DMS153 (cell line): ENCODE data around the gene SHQ1.
A peak's percentile ranks its signal among the peaks of the same experiment; 100 is the strongest.
"Not testable (repeated sequence)": the region's sequence is repeated elsewhere in the genome, so short reads cannot be mapped to it uniquely, and the experiment has no call there.

ENCODE experiments used
- DNase-seq: peaks from one replicate; lab custom pipeline; 2025; lab: John Stamatoyannopoulos, UW

SHQ1 gene

DNA sequence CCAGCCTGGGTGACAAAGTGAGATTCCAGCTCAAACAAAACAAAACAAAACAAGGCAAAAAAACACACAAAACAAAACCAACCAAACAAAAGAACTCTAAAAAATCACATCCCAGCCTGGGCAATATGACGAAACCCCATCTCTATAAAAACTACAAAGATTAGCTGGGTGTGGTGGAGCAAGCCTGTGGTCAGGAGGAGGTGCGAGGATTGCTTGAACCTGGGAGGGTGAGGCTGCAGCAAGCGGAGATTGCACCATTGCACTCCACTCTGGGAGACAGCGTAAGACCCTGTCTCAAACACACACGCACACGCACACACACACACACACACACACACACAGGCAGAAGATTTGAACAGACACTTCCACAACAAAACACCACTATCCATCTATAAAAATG, 99.6 kb downstream of the SHQ1 start:
- DNase-seq = no peak

DNA sequence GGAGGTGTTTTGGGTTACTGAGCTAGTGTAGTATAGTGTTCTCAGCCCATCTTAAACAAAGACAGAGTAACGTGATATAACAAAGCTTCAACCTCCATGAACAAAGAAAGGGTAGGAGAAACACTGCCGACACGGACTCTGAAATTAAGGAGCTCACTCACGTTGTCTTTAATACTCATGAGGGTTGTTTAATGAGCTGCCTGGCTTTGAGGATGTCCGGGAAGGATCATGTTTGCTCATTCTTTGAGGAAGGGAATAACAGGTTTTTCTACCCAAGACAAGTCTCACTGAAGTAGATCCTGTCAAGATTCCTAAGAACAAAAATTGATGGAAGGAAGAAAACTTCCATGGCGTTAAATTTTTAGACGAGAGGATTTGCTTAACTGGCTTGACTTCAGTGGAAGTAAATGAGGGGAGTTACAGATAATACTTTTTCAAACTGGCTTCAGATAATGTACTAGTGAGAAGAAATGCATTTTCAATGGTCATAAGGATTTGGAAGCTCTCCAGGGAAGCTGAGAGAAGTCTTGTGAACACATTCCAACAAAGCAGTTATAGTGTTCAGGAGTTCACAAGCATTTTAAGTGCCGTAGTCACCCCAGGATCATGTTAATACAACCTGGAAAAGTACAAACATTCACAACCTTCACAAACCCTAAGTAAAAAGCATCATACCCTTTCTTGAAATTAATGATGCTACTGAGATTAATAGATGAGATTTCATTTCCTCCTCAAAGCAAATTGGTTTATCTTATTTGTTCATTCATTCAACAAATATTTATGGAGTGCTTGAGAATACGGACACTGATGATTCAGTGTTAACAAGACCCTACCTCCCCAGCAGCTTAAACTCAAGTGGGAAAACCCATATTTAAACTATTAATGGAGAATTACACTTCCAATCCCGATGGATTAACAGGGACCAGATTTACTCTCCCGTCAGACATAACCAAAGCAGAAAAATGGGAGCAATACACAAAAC, 101.5 kb downstream of the SHQ1 start:
- DNase-seq = no peak

DNA sequence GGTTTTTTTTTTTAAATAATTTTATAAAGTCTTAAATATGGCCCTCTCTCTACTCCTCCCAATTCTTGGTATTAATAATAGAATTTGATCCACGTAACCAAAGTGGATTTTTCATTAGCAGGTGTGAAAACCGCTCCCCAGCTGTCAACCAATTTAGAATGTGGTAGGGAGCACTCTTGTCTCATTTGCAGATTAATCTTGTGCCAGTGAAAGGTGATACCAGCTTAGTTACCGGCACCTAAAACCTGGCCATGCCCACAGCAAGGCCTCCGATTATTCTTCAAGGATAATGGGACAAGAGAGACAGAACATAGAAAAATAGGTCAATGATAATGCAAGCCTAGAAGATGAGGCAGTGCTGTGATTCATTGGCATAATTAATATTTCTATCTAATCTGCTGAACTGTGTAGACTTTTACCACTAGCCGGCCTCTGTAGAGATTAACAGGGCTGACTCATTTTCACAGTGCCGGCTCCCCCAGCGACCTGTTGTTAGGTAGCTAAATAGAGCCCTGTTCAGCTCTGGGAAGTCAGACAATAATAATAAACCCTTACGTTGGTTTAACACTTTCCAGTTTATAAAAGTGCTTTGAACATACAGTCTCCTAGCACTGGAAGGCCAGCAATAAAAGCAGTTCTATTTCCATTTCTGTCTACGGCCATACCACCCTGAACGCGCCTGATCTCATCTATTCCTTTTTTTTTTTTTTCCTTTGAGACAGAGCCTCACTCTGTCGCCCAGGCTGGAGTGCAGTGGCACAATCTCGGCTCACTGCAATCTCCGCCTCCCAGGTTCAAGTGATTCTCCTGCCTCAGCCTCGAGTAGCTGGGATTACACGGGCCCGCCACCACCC, 102.9 kb downstream of the SHQ1 start:
- DNase-seq = peak; percentile 7

DNA sequence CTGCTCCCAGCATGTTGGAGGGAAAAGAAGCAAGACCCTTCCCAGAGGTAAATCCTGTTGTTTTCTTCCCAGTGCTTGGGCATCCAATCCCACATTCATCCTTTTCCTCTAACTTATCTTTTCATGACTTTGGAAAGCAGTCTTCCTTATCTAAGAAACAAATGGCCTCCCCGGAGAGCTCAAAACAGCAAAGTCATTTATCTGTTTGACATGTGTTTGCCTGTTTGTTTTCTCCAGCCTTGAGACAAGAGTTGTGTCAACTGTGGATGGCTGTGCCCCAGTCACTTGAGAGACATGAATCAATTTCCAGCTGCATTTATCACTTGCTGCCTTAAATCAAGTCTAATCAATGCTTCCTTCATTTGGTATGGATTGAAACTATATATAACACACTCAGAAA, 103.9 kb downstream of the SHQ1 start:
- DNase-seq = no peak

DNA sequence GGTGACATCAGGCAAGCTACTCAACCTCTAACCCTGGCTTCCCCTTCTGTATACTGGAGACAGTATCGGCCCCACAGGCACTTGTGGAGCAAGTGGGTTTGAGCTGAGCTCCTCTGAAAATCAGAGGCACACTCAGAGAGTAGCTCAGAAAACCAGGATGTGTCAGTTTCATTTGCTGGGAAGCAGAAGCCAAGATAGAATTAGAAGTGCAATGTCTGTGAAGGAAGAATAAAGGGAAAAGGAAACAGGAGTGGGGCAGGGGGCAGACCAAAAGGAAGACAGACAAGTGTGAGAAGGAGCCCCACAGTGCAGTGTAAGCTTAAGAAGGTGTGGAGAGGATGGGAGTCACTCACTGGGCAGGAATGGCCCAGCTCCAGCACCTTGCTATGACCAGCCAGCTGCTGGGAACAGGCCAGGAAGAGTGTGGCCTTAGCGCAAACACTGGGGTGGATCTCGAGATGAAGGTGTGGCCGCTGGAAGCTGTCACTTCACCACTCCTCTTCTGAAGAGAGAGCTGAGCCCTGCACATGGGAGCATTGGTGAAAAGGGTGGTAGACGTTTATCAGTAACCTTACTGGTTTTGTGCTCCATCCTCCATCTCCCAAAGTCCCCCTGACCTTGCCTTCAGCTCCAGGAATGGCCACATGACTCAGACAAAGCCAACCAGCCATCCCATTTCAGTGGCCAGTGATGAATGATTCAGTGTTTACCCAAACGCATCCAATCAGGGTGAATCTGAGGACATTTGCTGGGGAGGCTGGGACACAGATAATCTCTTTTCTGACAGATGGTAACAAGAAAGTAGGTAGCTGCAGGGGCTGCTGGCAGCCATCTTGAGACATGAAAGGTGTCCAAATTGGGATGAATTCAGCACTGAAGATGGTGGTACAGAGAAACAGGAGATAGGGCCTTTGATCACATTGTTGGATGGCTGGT, 108.4 kb downstream of the SHQ1 start:
- no peak for DNase-seq

DNA sequence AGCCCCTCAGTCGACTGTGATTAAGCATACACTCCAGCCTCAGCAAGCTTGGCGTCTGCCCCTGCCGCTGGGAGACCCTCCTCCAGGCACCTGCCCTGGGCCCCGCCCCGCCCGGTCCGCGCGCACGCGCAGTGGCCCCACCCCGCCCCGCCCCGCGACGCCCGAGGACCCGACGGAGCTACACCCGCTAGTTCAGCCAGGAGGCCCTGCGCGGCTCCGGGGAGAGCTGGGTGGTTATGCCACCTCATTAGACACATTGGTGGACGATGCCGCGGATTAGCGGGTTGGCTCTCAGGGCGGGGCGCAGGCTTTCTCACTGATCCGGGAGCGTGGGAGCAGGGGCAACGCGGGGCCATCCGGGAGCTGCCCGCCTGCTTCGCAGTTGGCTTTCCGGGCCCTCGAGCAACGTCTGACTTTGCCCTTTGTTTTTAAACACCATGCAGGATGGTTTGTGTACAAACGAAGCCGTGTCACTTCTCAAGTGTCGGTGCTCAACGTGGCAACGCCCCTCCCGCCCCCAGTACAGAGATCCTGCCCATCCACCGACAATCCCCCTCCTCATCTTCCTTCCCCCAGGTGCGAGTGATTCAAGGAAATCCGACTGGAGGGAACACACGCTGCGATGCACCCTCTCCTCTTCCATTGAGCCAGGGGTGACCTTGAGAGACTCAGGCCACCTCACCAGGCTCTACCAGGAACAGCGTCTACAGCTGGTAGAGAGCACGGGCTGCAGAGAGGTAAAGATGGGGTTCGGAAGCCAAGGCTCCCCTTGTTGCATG, 109.3 kb downstream of the SHQ1 start:
- peak; percentile 30 for DNase-seq

DNA sequence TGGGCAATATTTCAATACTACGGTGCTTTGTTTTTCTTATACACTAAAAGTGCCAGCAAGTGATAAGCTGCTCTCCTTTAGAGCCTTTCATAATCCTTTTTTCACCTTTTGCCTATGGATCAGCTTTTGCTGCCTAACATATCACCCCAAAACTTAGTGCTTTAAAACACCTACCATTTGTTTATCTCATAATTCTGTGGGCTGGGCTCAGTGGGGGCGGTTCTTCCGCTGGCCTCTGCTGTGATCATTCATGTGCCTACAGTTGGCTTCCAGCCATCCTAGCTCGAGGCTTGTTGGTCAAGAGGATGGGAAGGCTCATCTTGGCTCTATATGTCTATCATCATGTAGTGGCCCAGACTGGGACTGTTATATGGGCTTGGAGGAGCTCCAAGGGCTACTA, 113.2 kb downstream of the SHQ1 start:
- not testable (repeated sequence) for DNase-seq

DNA sequence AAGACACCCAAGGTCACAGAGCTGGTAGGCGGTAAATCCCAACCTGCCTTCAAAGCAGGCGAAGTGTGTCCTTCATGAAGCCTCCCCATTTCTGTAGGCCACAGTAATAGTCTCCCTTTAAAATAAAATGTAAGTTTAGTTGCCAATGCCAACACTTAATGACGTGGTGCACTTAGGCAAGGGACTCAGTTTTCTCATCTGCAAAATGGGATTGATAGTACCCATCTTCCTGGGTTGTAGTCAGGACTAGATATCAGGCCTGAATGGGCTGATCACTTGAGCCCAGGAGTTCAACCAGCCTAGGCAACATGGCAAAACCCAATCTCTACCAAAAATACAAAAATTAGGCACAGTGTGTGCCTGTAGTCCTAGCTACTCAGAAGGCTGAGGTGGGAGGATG, 114.6 kb downstream of the SHQ1 start:
- no peak for DNase-seq

DNA sequence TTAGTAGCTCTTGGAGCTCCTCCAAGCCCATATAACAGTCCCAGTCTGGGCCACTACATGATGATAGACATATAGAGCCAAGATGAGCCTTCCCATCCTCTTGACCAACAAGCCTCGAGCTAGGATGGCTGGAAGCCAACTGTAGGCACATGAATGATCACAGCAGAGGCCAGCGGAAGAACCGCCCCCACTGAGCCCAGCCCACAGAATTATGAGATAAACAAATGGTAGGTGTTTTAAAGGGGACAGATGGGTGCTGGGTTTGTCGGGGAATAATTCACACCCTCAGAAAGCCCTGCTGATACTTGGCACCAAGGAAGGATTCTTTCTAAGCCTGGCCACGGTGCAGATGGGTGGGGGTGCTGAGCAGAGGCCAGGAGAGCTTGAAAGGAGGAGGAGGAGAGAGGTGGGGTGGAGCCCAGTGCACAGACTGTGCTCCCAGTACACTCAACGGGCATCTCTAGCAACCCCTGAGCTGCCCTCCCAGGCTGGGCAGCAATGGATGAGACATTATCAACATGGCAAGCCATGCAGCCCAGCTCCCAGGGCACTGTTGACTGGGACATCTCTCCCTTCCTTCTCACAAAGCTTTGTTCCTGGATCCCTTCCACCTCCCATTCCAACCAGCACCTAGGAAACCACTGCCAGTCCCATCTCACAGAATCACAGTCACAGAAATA, 115.4 kb downstream of the SHQ1 start:
- DNase-seq = not testable (repeated sequence)

DNA sequence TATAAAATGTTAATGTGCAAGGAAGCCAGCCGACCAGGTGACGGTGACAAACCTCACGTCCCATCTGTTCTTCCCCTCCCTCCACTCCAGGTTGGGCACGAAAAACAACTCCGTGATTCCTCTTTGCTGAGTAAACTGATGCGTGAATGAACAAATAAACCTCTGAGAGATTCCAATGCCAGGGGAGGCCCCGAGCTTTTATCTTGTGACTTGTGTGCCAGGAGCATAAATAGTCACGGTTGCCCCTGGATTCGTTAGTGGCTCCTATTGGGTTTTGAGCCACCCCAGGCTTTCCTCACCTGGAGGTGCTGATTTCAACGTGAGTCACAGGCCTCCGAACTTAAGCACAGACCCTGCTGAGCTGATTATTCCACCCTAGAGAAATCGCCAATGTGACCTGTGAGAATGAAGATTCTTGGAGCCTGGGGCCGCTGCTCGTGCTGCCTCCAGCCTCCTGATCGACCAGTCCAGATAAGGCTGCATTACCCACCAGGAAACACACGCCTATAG, 119.2 kb downstream of the SHQ1 start:
- DNase-seq = peak; percentile 17

DNA sequence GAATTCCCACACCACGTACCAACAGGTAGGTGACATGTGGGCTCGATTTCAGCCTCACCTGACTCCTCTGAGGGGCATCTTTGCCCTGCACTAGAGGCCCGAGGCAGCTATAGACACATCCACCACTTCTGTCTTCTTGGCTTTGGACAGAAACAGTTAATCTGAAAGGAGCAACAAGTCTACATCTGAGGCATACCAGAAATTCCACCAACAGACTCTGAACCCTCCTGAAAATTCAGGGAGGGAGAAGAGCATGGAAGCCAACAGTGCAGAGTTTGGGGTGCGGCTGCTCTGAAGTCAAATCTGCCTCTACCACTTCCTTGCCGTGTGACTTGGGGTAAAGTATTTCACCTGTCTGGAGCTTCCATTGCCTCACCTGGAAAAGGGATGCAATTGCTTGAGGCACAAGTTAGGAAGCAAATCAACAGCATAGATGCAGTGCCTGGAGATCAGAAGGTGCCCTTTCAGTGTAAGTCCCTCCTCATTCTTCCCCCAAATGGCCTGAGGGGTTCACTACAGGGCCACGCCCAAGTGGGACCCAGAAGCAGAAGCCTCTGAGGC, 119.8 kb downstream of the SHQ1 start:
- DNase-seq = no peak

DNA sequence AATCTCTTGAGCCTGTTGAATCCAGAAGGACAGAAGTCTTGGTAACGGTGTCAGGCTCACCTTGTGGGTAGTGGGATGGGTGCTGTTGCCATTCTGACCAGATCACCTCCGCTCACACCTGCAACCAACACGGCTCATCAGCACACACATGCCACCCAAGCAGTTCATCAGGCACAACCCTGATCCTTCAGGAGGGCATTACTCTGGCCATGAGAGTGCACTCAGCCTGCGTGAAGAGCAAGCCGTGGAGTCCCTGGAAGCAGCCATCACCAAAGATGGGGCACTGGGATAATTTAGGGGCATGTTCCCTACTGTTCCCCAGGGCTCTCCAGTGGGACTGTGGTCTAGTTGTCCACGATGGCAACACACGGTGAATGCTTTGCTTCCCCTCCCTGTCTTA, 120.5 kb downstream of the SHQ1 start:
- DNase-seq = no peak

DNA sequence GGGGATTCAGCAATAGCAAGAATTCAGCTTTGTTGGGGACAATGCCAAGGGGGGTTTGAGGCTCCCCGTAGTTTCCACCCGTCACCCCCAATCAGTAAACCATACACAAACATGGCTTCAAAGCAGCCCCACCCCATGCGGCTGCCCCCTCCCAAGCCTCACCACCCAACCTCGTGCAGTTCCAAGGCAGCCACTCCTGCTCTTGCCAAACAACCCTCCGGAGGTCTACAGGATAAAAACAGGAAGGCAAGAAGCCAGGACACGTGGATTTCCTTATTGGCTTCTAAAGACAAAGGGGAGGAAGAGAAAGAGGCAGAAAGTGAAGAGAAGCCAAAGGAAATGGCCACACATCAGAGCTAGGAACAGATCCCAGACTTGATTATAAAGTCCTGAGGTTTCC, 121.1 kb downstream of the SHQ1 start:
- no peak for DNase-seq

DNA sequence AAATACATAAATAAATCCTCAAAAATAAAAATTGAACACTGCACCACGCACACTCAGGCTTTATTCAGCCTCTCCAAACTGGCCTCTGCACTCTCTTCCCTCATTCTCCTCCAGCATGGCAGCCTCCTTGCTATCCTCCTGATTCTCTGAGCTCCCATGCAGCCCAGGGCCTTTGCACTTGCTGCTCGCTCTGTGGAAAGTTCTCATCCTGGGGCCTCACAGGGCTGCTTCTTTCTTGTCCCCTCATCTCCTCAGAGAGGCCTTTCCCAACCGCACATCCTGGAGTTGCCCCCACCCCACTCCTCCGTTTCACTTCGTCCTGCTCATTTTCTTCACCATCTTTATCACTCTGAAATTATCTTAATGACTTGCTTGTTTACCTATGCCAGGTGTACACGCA, 123.0 kb downstream of the SHQ1 start:
- no peak for DNase-seq

DNA sequence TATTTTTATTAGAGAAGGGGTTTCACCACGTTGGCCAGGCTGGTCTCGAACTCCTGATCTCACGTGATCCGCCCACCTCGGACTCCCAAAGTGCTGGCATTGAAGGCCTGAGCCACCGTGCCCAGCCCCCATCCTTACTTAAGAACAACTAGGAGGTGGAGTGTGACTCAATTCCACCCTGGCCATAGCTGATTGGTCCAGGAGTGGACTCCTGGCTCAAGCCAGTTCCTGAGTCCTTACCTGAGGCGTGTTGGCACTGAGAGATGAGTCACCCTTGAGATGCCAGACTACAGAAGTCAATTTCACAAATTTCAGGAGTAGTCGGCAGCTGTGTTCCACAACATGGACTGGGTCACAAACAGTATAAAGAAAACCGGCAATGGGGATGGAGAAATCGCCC, 124.2 kb downstream of the SHQ1 start:
- no peak for DNase-seq

DNA sequence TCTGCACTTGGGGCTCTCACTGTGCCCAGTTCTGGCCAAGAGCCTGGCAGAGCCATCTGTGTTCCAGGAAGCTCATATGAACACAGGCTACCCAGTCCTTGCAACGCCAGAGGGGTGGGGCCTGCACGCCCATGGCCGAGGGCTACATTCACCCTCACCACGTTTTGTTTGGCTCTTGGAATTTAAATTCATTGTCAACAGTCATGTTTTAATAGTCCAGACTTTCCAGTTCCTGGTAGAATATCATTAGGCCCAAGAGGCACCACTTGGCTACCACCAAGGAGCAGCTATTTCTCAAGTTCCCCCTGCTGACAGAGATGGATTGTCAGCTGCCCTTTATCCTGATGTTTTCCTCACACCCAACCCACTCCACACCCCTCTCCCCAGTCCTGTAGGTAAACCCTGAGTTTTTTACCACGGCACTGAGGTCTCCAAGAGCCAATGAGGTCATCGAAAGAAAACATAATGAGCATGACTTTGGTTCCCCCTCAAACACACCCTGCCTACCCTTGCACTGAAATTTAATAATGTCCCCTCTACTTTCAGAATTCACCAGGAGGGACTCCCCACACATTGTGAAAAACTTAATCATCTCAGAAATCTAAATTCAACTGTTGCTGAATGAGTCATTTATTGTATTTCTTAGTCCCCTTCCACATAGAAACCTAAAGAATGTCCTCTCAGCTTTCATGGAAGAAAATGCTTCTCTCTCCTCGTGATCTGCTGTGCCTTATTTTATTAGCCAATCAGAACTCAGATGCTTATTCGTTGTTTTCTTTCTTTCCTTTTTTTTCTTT, 125.1 kb downstream of the SHQ1 start:
- DNase-seq = peak; percentile 31

DNA sequence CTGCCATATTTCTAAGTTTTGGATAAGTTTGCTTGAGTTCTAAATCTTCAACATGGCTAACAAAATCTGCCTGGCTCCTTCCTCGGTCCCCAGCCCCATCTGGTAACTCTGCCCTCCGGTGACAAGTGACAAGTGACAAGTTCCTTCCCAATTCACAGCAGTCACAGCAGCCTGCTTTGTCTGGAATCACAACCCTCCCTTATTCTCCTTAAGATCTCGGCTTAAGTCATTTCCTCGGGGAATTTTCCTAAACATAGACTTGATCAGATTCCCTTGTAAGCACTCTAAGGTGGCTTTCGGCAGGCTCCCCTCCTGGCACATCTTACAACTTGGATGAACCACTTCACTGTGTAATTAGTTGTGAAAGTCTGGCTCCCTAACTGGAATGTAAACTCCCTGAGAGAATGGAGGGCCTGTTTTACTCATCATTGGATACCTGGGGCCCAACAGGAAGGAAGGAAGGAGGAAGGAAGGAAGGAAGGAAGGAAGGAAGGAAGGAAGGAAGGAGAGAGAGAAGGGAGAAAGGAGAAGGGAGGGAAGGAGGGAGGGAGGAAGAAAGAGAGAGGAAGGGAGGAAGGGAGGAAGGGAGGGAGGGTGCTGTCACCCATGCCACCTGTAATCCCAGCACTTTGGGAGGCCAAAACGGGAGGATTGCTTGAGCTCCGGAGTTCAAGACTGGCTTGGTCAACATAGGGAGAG, 126.4 kb downstream of the SHQ1 start:
- DNase-seq = no peak

DNA sequence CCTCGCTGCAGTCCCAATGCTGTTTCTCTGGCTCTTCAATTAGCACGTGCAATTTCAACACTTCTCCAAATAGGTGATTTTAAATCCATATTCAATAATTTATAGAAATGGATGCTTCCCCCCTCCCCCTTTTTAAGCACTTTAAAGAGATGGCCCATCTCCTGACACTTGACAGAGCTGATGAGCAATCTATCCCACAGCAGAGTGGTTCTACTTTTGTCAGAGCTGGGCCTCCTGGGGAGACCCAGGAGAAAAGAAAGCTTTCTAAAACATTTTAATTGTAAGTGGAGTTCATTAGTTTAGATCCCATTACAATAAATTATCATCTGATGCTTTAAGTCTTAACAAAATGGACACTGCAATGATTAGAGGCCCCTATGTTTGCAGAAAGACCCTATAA, 127.7 kb downstream of the SHQ1 start:
- DNase-seq = no peak
